Right kidney (tissue), 9 donors: ENCODE data around the gene ANKRD34B.
"Not testable (repeated sequence)": the region's sequence is repeated elsewhere in the genome, so short reads cannot be mapped to it uniquely, and the experiment has no call there.

Experiments used
- DNase-seq: peaks from one replicate; pipeline ENCODE4 v3.0.0-alpha.2; 2016
- long read RNA-seq, 8 donors: transcript quantifications; one replicate each; lab custom pipeline, GENCODE V29; 2026

Gene ANKRD34B
- long read RNA-seq, donor 1 = 0 reads
- long read RNA-seq, donor 2 = 0 reads
- long read RNA-seq, donor 3 = 0 reads
- long read RNA-seq, donor 4 = 0 reads
- long read RNA-seq, donor 5 = 0 reads
- long read RNA-seq, donor 6 = 0 reads
- long read RNA-seq, donor 7 = 0 reads
- long read RNA-seq, donor 8 = 0 reads

DNA sequence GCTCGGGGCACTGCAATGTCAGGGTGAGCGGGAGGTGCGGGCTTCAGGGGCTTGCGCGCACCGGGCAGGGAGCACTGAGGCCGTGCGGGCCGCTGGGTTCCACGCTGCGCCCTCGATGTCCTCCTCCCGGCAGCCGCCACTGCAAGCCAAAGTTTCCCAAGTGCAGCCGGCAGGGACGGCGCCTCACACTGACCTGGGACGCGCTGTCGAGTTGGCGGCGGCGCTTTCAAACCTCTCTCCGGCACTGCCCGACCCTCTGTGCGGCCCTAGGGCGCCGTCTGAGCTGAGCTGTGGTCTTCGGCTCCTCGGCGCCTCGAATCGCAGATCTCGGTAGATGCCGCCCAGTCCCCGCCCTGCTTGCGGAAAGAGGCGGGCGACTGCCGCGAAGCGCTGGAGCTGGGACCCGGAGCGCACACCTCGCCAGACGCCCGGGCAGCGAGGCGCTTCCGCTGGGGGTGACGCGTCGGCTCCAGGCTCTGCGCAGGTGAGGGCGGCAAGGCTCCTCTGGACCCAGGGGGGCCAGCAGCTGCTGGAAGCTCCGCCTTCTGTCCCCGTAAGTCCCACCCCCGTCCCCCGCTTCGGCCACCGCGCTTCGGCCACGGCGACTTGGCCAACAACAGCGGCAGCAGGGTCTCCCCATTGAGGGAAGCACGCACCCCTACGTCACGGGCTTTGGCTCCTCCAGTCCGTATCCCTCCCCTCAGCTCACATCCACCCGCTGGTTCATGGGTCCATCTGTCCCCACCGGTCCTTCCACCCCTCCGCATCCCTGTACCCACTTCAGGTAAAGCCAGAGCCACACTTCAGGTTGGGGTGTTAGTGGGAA, at the start of gene ANKRD34B:
TSS of gene ANKRD34B (minus strand) at position 320 of the 826 bp plus-strand sequence. CDS start 10,261 bp downstream, outside the sequence.
- DNase-seq = peak; percentile 73

DNA sequence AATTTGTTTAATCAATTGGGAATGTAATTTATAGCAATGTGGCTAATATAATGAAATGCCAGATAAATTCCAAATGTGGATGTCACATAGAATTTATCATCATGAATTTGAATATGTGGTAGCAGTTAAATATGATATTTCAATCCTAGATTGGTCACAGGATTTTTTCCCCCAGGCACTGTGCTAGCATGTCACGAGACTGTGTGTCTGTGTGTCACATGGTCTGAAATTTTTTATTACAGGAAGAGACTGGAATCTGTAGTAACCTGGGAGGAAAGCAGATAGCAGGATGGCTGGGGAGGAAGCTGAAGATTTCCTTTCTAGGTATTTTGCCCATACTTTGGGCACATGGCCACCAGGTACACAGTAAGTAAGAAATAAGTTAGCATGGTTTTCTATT, 49.0 kb upstream of the ANKRD34B start:
- no peak for DNase-seq

DNA sequence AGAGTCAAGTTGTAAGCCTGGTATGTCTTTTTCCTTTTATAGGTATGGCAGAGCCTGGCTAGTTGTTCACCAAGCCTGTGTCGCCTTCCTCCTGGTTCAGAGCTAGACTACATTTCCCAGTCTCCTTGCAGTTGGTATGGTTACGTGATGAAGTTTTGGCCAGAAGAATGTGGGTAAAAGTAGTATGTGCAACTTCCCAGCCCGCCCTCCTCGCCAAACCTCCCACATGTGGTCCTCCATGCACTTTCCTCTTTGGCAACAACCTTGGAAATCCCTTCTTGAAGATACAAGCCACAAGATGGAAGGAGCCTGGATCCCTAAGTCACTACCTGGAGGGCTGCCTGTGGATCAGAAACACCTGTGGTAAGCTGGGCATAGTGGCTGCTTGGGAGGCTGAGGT, 48.4 kb upstream of the ANKRD34B start:
- DNase-seq = no peak

DNA sequence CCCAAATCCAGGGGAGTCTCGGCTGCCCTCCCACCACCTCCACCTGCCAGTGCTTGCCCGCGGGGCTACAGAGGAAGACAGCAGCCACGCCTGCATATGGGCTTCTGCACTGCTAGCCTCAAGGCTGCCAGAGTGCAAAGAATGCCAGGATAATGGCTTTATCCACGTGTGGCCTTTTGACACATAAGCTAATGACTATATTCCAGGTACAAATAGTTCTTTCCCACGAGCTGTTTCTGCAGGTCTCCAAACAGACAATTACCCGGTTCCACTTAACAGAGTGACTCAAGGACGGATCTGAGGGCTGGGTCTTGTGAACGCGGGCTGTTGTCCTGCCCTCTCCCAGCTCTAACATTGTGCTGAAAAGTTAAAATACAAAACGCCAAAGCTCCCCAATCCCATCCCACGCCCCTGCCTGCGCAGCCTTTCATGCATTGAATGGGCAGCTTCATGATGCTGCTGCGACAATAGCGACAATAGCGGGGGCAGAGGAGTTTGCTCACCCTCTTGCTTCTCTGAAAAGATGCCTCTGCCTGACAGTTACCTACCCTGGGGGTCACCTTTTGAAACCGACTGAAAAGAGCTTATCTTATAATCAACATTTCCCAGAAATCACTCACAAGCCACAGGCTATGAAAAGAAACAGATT, 45.3 kb upstream of the ANKRD34B start:
- no peak for DNase-seq

DNA sequence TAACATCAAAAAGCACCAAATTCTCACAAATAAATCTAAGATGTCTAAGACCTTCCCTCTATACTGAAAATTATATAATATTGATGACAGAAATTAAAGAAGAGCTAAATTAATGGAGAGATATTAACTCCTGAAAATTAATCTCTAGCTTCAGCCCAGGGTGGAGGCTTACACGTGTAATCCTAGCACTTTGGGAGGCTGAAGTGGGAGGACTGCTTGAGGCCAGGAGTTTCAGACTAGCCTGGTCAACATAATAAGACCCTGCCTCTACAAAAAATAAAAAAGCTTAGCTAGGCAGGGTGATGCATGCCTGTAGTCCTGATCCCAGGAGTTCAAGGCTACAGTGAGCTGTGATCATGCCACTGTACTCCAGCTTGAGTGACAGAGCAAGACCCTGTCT, 39.6 kb upstream of the ANKRD34B start:
- DNase-seq = no peak

DNA sequence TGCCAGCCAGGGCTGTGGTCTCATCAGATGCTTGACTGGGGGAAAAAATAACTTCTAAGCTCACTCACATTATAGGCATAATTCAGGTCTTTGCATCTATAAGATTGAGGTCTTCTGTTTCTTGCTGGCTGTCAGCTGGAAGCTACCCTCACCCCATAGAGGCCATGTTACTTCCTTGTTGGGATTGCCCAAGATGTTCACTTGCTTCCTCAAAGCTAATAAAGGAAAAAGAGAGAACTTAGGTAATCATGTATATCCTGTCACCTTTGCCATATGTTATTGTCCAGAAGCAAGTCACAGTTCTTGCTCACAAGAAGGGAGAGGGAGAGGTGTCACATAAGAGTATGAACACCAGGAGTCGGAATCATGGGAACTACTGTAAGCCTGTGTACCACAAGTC, 38.7 kb upstream of the ANKRD34B start:
- no peak for DNase-seq

DNA sequence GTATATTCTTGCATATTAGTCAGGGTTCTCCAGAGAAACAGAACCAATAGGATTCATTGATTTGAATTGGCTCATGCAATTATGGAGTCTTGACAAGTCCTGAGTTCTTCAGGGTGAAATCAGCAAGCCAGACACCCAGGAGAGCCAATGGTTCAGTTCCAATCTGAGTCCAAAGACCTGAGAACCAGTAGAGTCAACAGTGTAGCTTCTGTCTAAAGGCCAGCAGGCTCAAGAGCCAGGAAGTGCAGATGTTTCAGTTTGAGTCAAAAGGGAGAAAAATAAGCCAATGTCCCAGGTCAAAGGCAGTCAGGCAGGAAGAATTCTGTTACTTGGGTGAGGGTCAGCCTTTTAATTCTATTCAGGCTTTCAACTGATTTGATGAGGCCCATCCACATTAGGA, 37.8 kb upstream of the ANKRD34B start:
- DNase-seq = no peak

DNA sequence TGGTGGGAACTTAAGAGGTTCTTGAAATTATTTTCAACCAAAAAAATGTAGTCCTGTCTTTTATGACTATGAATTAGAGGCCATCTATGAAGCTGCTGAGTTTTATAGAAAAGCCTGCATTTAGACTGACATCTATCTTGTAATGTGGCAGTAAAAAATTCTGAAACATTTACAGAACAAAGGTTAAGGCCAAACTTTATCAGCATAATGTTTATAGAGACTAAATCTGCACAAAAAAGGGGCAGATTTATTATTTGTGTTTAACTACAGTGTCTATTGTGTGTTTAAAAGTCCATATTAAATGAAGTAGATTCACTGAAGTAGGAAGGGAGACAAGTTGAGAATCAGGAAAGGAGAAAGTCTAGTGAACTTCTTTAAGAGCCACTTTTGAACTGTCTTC, 37.3 kb upstream of the ANKRD34B start:
- no peak for DNase-seq

DNA sequence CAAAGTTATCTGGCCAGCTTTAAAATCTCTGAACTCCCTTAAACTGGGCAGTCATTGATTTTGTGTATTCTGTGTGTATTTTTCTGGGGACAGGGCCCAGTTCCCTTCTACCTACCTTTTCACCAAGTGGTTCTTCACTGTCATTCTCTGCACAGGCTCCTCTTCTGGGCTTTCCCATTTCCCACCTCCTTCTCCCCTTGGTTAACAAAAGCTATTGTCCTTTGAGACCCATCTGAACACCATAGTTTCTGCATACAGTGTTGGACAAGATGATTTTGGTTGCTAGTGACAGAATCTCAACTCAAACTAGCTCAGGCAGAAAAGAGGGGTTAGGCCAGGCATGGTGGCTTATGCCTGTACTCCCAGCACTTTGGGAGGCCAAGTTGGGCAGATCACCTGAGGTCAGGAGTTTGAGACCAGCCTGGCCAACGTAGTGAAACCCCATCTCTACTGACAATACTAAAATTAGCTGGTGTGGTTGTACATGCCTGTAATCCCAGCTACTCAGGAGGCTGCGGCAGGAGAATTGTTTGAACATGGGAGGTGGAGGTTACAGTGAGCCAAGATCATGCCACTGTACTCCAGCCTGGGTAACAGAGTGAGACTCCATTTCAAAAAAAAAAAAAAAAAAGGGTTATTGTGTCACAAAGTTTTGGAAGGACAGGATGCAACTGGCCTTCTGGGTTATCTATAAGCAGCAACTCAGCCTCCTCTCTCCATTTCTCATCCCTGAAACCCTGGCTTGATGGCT, 31.0 kb upstream of the ANKRD34B start:
- no peak for DNase-seq

DNA sequence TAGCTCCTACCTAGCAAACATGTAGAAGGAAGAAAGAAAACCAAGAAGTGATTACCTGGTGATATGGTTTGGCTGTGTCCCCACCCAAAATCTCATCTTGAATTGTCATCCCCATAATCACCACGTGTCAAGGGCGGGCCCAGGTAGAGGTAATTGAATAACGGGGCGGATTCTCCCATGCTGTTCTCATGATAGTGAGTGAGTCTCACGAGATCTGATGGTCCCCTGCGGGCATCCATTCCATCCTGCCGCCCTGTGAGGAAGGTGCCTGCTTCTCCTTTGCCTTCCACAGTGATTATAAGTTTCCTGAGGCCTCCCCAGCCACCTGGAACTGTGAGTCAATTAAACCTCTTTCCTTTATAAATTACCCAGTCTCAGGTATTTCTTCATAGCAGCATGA, 27.4 kb upstream of the ANKRD34B start:
- no peak for DNase-seq

DNA sequence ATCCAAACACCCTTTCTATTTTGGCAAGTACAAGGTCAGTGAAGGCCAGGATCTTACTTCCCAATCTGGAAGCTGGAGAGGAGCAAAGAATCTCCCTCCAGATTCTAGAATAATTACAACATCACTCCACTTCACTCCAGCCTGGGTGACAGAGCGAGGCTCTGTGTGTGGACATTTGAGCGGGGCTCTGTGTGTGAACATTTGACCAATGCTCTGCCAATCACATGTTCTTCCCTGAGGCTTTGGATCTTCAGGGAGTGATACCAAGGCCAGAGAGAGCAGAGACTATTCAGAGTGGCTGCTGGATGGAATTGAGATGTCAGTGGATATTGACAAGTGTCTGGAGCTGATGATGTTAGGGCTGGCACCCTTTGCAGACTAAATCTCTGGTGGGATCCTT, 24.7 kb upstream of the ANKRD34B start:
- DNase-seq = no peak

DNA sequence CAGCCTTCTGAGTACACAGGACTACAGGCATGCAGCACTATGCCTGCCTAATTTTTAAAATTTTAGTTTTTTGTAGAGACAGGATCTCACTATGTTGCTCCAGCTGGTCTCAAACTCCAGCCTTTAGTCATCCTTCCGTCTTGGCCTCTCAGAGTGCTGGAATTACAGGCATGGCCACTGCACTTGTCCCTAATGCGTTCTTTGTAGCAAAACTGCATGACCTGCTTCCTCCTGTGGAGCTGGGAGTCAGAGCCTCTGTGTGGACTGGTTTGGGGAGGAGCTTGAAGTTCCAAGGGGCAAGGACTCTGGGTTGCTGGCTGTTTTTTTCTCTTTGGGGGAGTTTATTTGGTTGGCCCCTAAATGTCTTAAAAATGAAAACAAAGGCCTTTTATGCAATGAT, 22.7 kb upstream of the ANKRD34B start:
- DNase-seq = no peak

DNA sequence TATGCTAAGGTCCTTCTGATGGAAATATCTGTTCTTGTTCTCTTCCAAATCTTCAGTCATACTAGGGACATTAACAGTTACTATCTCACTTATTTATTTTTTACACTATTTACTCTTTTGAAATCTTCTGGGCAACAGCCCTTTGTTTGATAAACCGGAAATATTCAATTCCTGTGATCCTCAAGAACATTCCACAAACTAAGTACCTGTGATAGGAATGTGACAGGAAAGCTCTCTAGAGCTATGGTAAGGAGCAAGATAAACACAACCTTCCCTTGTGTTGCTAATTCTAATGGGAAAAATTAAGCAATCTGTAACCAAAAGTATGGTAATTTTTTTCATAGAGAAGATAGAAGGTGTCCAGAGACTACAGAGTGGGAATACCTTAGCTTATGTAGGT, 22.0 kb upstream of the ANKRD34B start:
- DNase-seq = no peak

DNA sequence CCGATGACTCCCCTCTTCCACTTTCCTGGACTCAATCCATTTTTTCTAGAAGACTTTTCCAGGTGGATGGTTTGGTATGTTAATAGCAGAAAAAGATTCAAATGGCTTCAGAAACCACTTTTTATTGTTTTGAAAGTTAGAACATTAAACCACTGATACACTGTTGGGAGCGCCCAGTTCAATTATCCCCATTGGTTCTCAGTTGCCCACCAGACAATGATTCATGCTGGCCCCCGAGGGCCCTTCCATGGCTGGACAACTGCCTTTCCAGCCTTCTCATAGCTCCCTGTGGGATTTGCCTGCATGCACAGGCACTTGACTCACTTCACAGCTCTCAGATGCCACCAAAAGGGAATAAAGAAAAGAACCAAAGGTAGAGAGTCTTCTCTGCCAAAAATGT, 21.3 kb upstream of the ANKRD34B start:
- DNase-seq = no peak

DNA sequence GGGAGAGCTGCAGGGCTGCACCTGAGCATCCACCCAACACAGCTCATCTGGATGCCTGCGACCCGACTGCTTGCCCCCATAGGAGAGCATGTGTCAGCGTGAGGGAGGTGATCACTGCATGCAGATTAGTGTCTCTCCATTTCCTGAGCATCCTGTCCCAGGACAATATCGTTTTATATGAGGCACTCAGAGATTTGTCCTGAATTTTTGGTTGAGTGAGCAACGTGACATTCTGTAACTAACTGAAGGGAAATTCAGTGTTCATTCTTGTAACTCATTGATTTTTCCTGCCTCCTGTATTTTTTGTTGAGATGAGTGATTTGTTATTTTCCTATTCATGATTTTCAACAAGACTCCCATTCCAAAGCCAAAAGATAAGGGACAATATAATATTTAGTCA, 20.7 kb upstream of the ANKRD34B start:
- no peak for DNase-seq

DNA sequence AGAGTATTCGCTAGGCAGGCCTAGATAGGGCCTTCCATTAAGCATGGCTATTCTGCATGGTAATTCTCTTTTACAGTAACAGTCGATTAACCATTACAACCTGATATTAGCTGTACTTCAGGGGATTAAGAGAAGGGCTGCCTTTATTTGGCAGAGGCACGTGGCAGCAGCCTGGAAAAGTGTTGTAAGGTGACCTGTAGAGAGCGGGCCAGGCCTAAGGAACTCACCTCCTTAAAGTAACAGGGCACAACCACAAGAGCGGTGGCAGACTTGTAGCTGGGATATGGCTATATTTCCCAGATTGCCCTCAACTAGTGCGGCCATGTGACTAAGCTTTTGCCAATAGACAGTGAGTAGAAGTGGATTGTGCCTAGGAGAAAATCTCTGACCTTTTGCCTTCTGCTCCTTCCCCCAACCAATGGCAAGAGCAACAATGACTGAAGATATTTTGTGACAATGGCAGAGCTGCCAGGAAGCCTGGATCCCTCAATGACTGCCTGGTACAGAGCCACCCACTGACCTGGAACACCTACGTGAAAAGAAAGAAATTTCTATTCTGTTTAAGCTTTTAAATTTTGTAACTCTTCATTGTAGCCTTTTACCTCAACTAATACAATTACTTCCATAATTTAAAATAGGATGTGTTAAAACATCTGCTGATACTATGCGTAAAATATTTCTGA, 18.9 kb upstream of the ANKRD34B start:
- no peak for DNase-seq

DNA sequence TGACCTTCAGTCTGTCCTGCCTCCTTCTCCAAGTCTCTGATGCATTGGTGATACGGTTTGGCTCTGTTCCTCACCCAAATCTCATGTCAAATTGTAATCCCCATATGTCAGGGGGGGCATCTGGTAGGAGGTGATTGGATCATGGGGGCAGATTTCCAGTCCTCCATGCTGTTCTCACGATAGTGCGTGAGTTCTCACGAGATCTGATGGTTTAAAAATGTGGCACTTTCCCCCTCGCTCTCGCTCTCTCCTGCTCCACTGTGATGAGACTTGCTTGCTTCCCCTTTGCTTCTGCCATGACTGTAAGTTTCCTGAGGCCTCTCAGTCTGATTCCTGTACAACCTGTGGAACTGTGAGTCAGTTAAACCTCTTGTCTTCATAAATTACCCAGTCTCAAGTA, 14.7 kb upstream of the ANKRD34B start:
- DNase-seq = no peak

DNA sequence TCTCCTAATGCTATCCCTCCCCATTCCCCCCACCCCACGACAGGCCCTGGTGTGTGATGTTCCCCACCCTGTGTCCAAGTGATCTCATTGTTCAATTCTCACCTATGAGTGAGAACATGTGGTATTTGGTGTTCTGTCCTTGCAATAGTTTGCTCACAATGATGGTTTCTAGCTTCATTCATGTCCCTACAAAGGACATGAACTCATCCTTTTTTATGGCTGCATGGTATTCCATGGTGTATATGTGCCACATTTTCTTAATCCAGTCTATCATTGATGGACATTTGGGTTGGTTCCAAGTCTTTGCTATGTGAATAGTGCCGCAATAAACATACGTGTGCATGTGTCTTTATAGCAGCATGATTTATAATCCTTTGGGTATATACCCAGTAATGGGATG, 10.2 kb upstream of the ANKRD34B start:
- DNase-seq = not testable (repeated sequence)

DNA sequence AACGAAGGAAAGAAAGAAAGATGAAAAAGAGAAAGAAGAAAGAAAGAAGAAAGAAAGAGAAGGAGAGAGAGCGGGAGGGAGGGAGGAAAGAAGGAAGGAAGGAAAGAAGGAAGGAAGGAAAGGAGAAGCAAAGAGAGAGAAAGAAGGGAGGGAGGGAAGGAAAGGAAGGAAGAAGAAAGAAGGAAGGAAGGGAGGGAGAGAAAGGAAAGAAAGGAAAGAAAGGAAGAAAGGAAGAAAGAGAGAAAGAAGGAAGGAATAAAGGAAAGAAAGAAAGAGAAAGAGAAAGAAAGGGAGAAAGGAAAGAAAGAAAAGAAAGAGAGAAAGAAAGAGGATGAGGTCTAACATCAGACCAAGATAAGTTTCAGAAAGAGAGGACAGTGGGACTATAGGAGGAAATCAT, 9.0 kb upstream of the ANKRD34B start:
- DNase-seq = no peak

DNA sequence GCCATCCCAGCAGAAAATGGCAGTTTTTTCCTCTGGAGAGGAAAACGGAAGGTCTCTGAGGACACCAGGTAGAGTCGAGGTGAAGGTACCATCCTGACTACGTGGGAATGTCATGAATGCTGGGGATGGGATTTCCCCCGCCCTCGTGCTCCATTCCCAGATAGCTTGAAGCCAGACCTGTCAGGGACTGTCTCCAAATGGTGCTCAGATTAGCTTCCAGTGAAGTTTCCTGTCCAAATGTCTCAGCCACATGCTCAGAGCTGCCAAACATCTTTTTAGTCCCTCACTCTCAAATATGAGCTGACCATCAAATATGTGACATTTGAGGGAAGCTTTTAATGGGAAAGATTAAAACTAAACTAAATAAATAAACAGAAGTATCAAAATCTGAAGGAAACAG, 7.6 kb upstream of the ANKRD34B start:
- no peak for DNase-seq

DNA sequence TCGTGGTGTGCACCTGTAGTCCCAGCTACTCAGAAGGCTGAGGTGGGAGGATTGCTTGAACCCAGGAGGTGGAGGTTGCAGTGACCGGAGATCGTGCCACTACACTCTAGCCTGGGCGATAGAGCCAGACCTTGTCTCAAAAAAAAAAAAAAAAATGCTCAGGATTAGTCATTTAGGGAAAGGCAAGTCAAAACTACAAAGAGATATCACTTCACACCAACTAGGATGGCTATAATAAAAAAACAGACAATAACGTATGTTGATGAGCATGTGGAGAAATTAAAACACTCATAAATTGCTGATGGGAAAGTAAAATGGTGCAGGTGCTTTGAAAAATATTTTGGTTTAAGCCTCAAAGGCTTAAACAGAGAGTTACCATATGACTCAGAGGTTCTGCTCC, 6.3 kb upstream of the ANKRD34B start:
- no peak for DNase-seq

DNA sequence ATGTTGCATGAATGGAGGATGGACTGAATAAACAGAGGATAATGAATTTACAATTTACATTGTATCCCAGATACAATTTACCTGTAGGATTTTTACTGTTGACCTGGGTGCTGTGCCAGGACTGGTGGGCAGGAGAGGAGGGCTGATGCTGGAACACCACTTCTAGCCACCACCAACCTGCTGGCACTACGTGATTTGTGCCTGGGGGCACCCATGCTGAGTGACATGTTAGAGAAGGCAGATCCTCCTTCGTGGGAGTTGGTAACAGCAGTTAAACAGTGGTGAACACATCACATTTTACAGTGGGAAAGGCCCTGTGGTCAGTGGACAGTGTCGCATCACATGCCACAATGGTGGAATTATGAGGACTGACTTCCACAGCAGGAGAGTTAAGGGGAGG, 3.0 kb upstream of the ANKRD34B start:
- no peak for DNase-seq
